NCI-H2171 (cell line): ENCODE results near the gene ZNF41.
"Not testable (repeated sequence)": the region's sequence is repeated elsewhere in the genome, so short reads cannot be mapped to it uniquely, and the experiment has no call there.

Experiments used
- DNase-seq: peaks from one replicate; lab custom pipeline; 2025; lab: John Stamatoyannopoulos, UW

ZNF41 gene

GRCh38 chrX:47482512-47483305 lies at the start of gene ZNF41:
Gene ZNF41, minus strand, starts transcription at chrX:47483222. Its CDS starts 15,741 bp downstream, at chrX:47467481.
- peak; percentile 75 for DNase-seq

- no peak for DNase-seq
Measured at GRCh38 chrX:47530049-47530448, 47.0 kb upstream of the ZNF41 start.

- DNase-seq, result no peak
Measured at GRCh38 chrX:47529548-47529947, 46.5 kb upstream of the ZNF41 start.

GRCh38 chrX:47523713-47524166 lies 40.7 kb upstream of the ZNF41 start:
- DNase-seq, result no peak

GRCh38 chrX:47523297-47523696 lies 40.3 kb upstream of the ZNF41 start:
- DNase-seq, result peak; percentile 30

GRCh38 chrX:47518144-47518543 lies 35.1 kb upstream of the ZNF41 start:
- DNase-seq, result no peak

GRCh38 chrX:47515941-47516665 lies 33.1 kb upstream of the ZNF41 start:
- no peak for DNase-seq

- DNase-seq, result no peak
Measured at GRCh38 chrX:47514533-47515235, 31.7 kb upstream of the ZNF41 start.

- not testable (repeated sequence) for DNase-seq
Measured at GRCh38 chrX:47513034-47513965, 30.3 kb upstream of the ZNF41 start.

GRCh38 chrX:47512383-47512782 lies 29.4 kb upstream of the ZNF41 start:
- DNase-seq, result not testable (repeated sequence)

- DNase-seq, result no peak
Measured at GRCh38 chrX:47507153-47507867, 24.3 kb upstream of the ZNF41 start.

GRCh38 chrX:47503151-47503550 lies 20.1 kb upstream of the ZNF41 start:
- DNase-seq, result no peak

GRCh38 chrX:47502316-47503125 lies 19.5 kb upstream of the ZNF41 start:
- peak; percentile 5 for DNase-seq

GRCh38 chrX:47501226-47502074 lies 18.4 kb upstream of the ZNF41 start:
- DNase-seq, result no peak

GRCh38 chrX:47500554-47500953 lies 17.5 kb upstream of the ZNF41 start:
- DNase-seq, result no peak

- DNase-seq, result no peak
Measured at GRCh38 chrX:47499293-47499692, 16.3 kb upstream of the ZNF41 start.

GRCh38 chrX:47498411-47498810 lies 15.4 kb upstream of the ZNF41 start:
- DNase-seq, result no peak

- no peak for DNase-seq
Measured at GRCh38 chrX:47497271-47497888, 14.4 kb upstream of the ZNF41 start.

- not testable (repeated sequence) for DNase-seq
Measured at GRCh38 chrX:47492133-47492532, 9.1 kb upstream of the ZNF41 start.
